ENCODE data around the gene AK9. TPM values are rescaled to one million over a fixed set of nuclear protein-coding genes. Genes with fewer than 3 reads are reported as not detected.

The AK9 gene
- total RNA-seq, 4 donors from 2014 or later, result 3.1 to 9.5 (median 6.3) TPM

GRCh38 chr6:109493865-109494264, 197.1 kb downstream of the AK9 start:
- no peaks in the 10 kb centered on the region for H3K9me3 ChIP-seq
- peaks cover 10% of the 10 kb centered on the region for H3K4me1 ChIP-seq
- WGBS, result 95% methylated on average over 1 of the region's 1 CpG
- H3K27me3 ChIP-seq, result no peaks in the 10 kb centered on the region
- H3K4me3 ChIP-seq, result no peak overlapping the region
- TF ChIP-seq POLR2A (IDR thresholded peaks at IDR 0.05), result no peak
- TF ChIP-seq POLR2AphosphoS5 (IDR thresholded peaks at IDR 0.05), result no peak
- no peak for TF ChIP-seq EP300 (IDR thresholded peaks at IDR 0.05)
- TF ChIP-seq CTCF (IDR thresholded peaks at IDR 0.05), result no peak
- H3K36me3 ChIP-seq, result no peaks in the 10 kb centered on the region
- H3K27ac ChIP-seq, result no peak overlapping the region
- no peak for DNase-seq (ENCODE audit: low spot score in 2 of 2)

- H3K4me1 ChIP-seq, result peaks cover 5% of the 10 kb centered on the region
- DNase-seq (ENCODE audit: low spot score in 2 of 2), result no peak
- H3K27ac ChIP-seq, result no peak overlapping the region
- no peaks in the 10 kb centered on the region for H3K9me3 ChIP-seq
- TF ChIP-seq POLR2AphosphoS5 (IDR thresholded peaks at IDR 0.05) (no peak), POLR2A (IDR thresholded peaks at IDR 0.05) (no peak), CTCF (IDR thresholded peaks at IDR 0.05) (no peak), EP300 (IDR thresholded peaks at IDR 0.05) (no peak)
- H3K4me3 ChIP-seq, result no peak overlapping the region
- no peaks in the 10 kb centered on the region for H3K27me3 ChIP-seq
- no peaks in the 10 kb centered on the region for H3K36me3 ChIP-seq
- WGBS, result 71% methylated on average over 5 of the region's 5 CpGs
These were observed 199.6 kb downstream of the AK9 start for GRCh38 chr6:109491207-109491938.

GRCh38 chr6:109490713-109491112, 200.3 kb downstream of the AK9 start:
- Histone ChIP-seq H3K36me3 (no peaks in the 10 kb centered on the region), H3K4me1 (no peaks in the 10 kb centered on the region), H3K4me3 (no peak overlapping the region), H3K27ac (no peak overlapping the region), H3K9me3 (no peaks in the 10 kb centered on the region), H3K27me3 (no peaks in the 10 kb centered on the region)
- no peak for DNase-seq (ENCODE audit: low spot score in 2 of 2)
- WGBS, result 73% methylated on average over 2 of the region's 2 CpGs
- TF ChIP-seq POLR2AphosphoS5 (IDR thresholded peaks at IDR 0.05), result no peak
- no peak for TF ChIP-seq CTCF (IDR thresholded peaks at IDR 0.05)
- no peak for TF ChIP-seq EP300 (IDR thresholded peaks at IDR 0.05)
- no peak for TF ChIP-seq POLR2A (IDR thresholded peaks at IDR 0.05)

GRCh38 chr6:109488001-109488400, 203.0 kb downstream of the AK9 start:
- Histone ChIP-seq H3K4me3 (no peak overlapping the region), H3K4me1 (peaks cover 5% of the 10 kb centered on the region), H3K36me3 (no peaks in the 10 kb centered on the region), H3K9me3 (no peaks in the 10 kb centered on the region), H3K27ac (no peak overlapping the region), H3K27me3 (no peaks in the 10 kb centered on the region)
- no peak for TF ChIP-seq POLR2AphosphoS5 (IDR thresholded peaks at IDR 0.05)
- no peak for TF ChIP-seq CTCF (IDR thresholded peaks at IDR 0.05)
- TF ChIP-seq EP300 (IDR thresholded peaks at IDR 0.05), result no peak
- TF ChIP-seq POLR2A (IDR thresholded peaks at IDR 0.05), result no peak
- no peak for DNase-seq (ENCODE audit: low spot score in 2 of 2)

- 85% methylated on average over 1 of the region's 1 CpG for WGBS
- DNase-seq (ENCODE audit: low spot score in 2 of 2), result no peak
- Histone ChIP-seq H3K36me3 (peaks cover 7% of the 10 kb centered on the region), H3K4me1 (peaks cover 20% of the 10 kb centered on the region), H3K27ac (no peak overlapping the region), H3K27me3 (no peaks in the 10 kb centered on the region), H3K9me3 (no peaks in the 10 kb centered on the region), H3K4me3 (no peak overlapping the region)
- TF ChIP-seq POLR2A (IDR thresholded peaks at IDR 0.05), result no peak
- no peak for TF ChIP-seq EP300 (IDR thresholded peaks at IDR 0.05)
- no peak for TF ChIP-seq CTCF (IDR thresholded peaks at IDR 0.05)
- TF ChIP-seq POLR2AphosphoS5 (IDR thresholded peaks at IDR 0.05), result no peak
These were observed 204.9 kb downstream of the AK9 start for GRCh38 chr6:109486068-109486467.
